ENCODE results near the gene RIPK4.

RIPK4 gene

GRCh38 chr21:41751611-41752011, 15.2 kb downstream of the RIPK4 start:
- no peak overlapping the region for H3K27ac ChIP-seq
- TF ChIP-seq ZFX (IDR thresholded peaks at IDR 0.05; ENCODE audit: borderline replicate concordance) (no peak), CTCF (IDR thresholded peaks at IDR 0.05) (no peak)

- no peak overlapping the region for H3K27ac ChIP-seq
- no peak for TF ChIP-seq ZFX (IDR thresholded peaks at IDR 0.05; ENCODE audit: borderline replicate concordance)
- TF ChIP-seq CTCF (IDR thresholded peaks at IDR 0.05), result no peak
Observed at GRCh38 chr21:41750532-41751151, 16.2 kb downstream of the RIPK4 start.

- no peak for TF ChIP-seq ZFX (IDR thresholded peaks at IDR 0.05; ENCODE audit: borderline replicate concordance)
- no peak for TF ChIP-seq CTCF (IDR thresholded peaks at IDR 0.05)
- H3K27ac ChIP-seq, result no peak overlapping the region
Observed at GRCh38 chr21:41750051-41750450, 16.8 kb downstream of the RIPK4 start.

- TF ChIP-seq CTCF (IDR thresholded peaks at IDR 0.05) (no peak), ZFX (IDR thresholded peaks at IDR 0.05; ENCODE audit: borderline replicate concordance) (no peak)
- no peak overlapping the region for H3K27ac ChIP-seq
Observed at GRCh38 chr21:41749286-41749685, 17.6 kb downstream of the RIPK4 start.

GRCh38 chr21:41747943-41748738, 18.7 kb downstream of the RIPK4 start:
- TF ChIP-seq CTCF (IDR thresholded peaks at IDR 0.05) (no peak), ZFX (IDR thresholded peaks at IDR 0.05; ENCODE audit: borderline replicate concordance) (no peak)
- H3K27ac ChIP-seq, result no peak overlapping the region

- TF ChIP-seq ZFX (IDR thresholded peaks at IDR 0.05; ENCODE audit: borderline replicate concordance) (no peak), CTCF (IDR thresholded peaks at IDR 0.05) (no peak)
- no peak overlapping the region for H3K27ac ChIP-seq
Observed at GRCh38 chr21:41746744-41747006, 20.2 kb downstream of the RIPK4 start.

- TF ChIP-seq ZFX (IDR thresholded peaks at IDR 0.05; ENCODE audit: borderline replicate concordance), result no peak
- no peak for TF ChIP-seq CTCF (IDR thresholded peaks at IDR 0.05)
- no peak overlapping the region for H3K27ac ChIP-seq
Observed at GRCh38 chr21:41745971-41746743, 20.7 kb downstream of the RIPK4 start.

Data from 22Rv1 (cell line).